B cell (primary cell): ENCODE measurements around the gene MAMLD1. TPM values are rescaled to one million over a fixed set of nuclear protein-coding genes. Genes with fewer than 3 reads are reported as not detected.

Experiments
- ATAC-seq: fragments of 200-7000 bp; cut with Tn5 transposase; one replicate; pipeline ENCODE4 v1.10.0; 2021; ENCODE audit warnings: low read depth, mild to moderate bottlenecking, moderate number of reproducible peaks, moderate library complexity
- CTCF ChIA-PET: fragments of 350-600 bp; sonication (Branson Sonifier 250); formaldehyde crosslinking; loops from one replicate; lab custom pipeline; 2021; ENCODE audit warnings: antibody characterized with exemption, inconsistent platforms; lab: Charles Lee
- POLR2A ChIA-PET: fragments of 350-600 bp; sonication (Branson Sonifier 250); formaldehyde crosslinking; loops from one replicate; lab custom pipeline; 2021; ENCODE audit warnings: antibody characterized with exemption; lab: Charles Lee
- DNase-seq: peaks from one replicate; pipeline ENCODE4 v3.0.0; 2013
- H2AFZ ChIP-seq: 2 replicates; pipeline ENCODE4 v1.6.1; 2012; ENCODE audit warnings: mild to moderate bottlenecking, low read depth, low read length; ENCODE audit not compliant: insufficient read depth, poor library complexity, severe bottlenecking
- H3K27ac ChIP-seq, 2 donors: 1 replicate in 1 of 2; 2 replicates in 1 of 2; pipeline ENCODE4 v1.5.1; 2012 to 2013; ENCODE audit warnings: low read length in 2 of 2, mild to moderate bottlenecking in 2 of 2, moderate library complexity in 1 of 2
- H3K27me3 ChIP-seq, 4 experiments: fragments of 200-600 bp in 1 of 4; sonication (generic) in 1 of 4; replicated peaks in 1 of 4; 1 replicate in 2 of 4; 2 replicates in 2 of 4; pipeline versions ENCODE4 v1.6.1 to v1.7.0; 2013 to 2016; ENCODE audit warnings: low read length in 3 of 4, mild to moderate bottlenecking in 2 of 4, mixed read lengths in 1 of 4, moderate library complexity in 1 of 4; ENCODE audit not compliant: insufficient read depth in 4 of 4, control insufficient read depth in 3 of 4; ENCODE audit errors: control extremely low read depth in 1 of 4
- H3K36me3 ChIP-seq, 2 experiments: replicated peaks in 1 of 2; 1 replicate in 1 of 2; 2 replicates in 1 of 2; pipeline versions ENCODE4 v1.6.1 to v1.7.1; 2013; ENCODE audit warnings: low read length in 1 of 2; ENCODE audit not compliant: insufficient read depth in 2 of 2, control insufficient read depth in 1 of 2; ENCODE audit errors: control extremely low read depth in 1 of 2, extremely low read depth in 1 of 2
- H3K4me1 ChIP-seq, 2 donors: fragments of 200-600 bp in 1 of 2; sonication (generic) in 1 of 2; 1 replicate in 1 of 2; 2 replicates in 1 of 2; pipeline versions ENCODE4 v1.5.1 to v1.6.1; 2013 to 2017; ENCODE audit warnings: low read length in 2 of 2; ENCODE audit not compliant: control insufficient read depth in 2 of 2, insufficient read depth in 2 of 2
- H3K4me2 ChIP-seq: replicated peaks from 2 replicates; pipeline ENCODE3; 2012; ENCODE audit warnings: mild to moderate bottlenecking, low read depth, low read length; ENCODE audit not compliant: poor library complexity, severe bottlenecking
- H3K4me3 ChIP-seq, 5 experiments: fragments of 200-600 bp in 1 of 5; sonication (generic) in 1 of 5; 1 replicate in 3 of 5; 2 replicates in 2 of 5; pipeline versions ENCODE4 v1.5.1 to v1.7.0; 2011 to 2016; ENCODE audit warnings: low read length in 4 of 5, mild to moderate bottlenecking in 4 of 5, low read depth in 2 of 5, control low read depth in 1 of 5, moderate library complexity in 1 of 5; ENCODE audit not compliant: insufficient read depth in 1 of 5; ENCODE audit errors: control extremely low read depth in 1 of 5, extremely low read depth in 1 of 5
- H3K79me2 ChIP-seq: fragments of 200-600 bp; sonication (generic); one replicate; pipeline ENCODE4 v1.6.0; 2016; ENCODE audit warnings: low read length; ENCODE audit not compliant: control insufficient read depth, insufficient read depth
- H3K9ac ChIP-seq: fragments of 200-600 bp; sonication (generic); 2 replicates; pipeline ENCODE4 v1.6.1; 2017; ENCODE audit warnings: mild to moderate bottlenecking, low read length, moderate library complexity
- H3K9me3 ChIP-seq, 3 donors: one replicate each; pipeline versions ENCODE4 v1.6.1 to v1.7.1; 2013; ENCODE audit warnings: low read length in 2 of 3; ENCODE audit not compliant: control insufficient read depth in 2 of 3, insufficient read depth in 1 of 3; ENCODE audit errors: control extremely low read depth in 1 of 3
- H4K20me1 ChIP-seq: 2 replicates; pipeline ENCODE4 v1.6.0; 2012; ENCODE audit warnings: mild to moderate bottlenecking, low read length; ENCODE audit not compliant: insufficient read depth, control insufficient read depth, poor library complexity, severe bottlenecking
- H3K27ac Mint-ChIP-seq: one replicate; pipeline ENCODE4 v1.8.0; 2021; ENCODE audit warnings: mixed read lengths
- H3K27me3 Mint-ChIP-seq: one replicate; pipeline ENCODE4 v1.8.0; 2021; ENCODE audit warnings: mixed read lengths
- H3K4me1 Mint-ChIP-seq: one replicate; pipeline ENCODE4 v1.8.0; 2021; ENCODE audit warnings: mixed read lengths
- H3K4me3 Mint-ChIP-seq: one replicate; pipeline ENCODE4 v1.8.0; 2021; ENCODE audit warnings: mixed read lengths
- H3K9me3 Mint-ChIP-seq: one replicate; pipeline ENCODE4 v1.8.0; 2022; ENCODE audit warnings: mixed read lengths; ENCODE audit not compliant: insufficient read depth
- CTCF ChIP-seq: fragments of 200-600 bp; IDR thresholded peaks from one replicate; pipeline ENCODE4 v1.8.0; 2022; ENCODE audit warnings: antibody characterized with exemption, mild to moderate bottlenecking
- EZH2 ChIP-seq: IDR thresholded peaks from 2 replicates; pipeline ENCODE4 v1.6.1; 2012; ENCODE audit warnings: borderline replicate concordance, low read depth, mild to moderate bottlenecking, moderate library complexity, low read length; ENCODE audit not compliant: insufficient read depth, poor library complexity, severe bottlenecking
- WGBS: methylation state at CpG from one replicate; pipeline ENCODE4 v1.1.5; 2013; ENCODE audit warnings: missing lambda C conversion rate; ENCODE audit not compliant: insufficient coverage; 5-methylcytosine and 5-hydroxymethylcytosine counted together
- intact Hi-C: fragments of 100-400 bp; cut with micrococcal nuclease; formaldehyde crosslinking; loops from one replicate; pipeline ENCODE4 v1.10.0; 2022
- polyA plus RNA-seq: library from polyadenylated mRNA; depleted of rRNA; stranded (reverse); fragments of >200 nt; gene quantifications from 2 replicates; pipeline ENCODE4 v1.2.3, GENCODE V29; 2012
- total RNA-seq, 2 donors: library from RNA; stranded (reverse); fragments of 120-200 nt in 1 of 2; gene quantifications; 1 replicate in 1 of 2; 2 replicates in 1 of 2; pipeline versions ENCODE4 v1.2.3 to v1.2.4, GENCODE V29; 2013 to 2022

MAMLD1 gene
- total and polyA plus RNA-seq, 2 donors (not counting 1 experiment from before 2014, with no cell fraction given) = 1.4 to 1.9 TPM

- H3K9me3 ChIP-seq = no peaks in the 10 kb centered on the region
- no peak overlapping the region for H3K4me3 ChIP-seq
- H3K9ac ChIP-seq = no peak overlapping the region
- no peak overlapping the region for H3K27ac ChIP-seq
- no peaks in the 10 kb centered on the region for H3K27me3 ChIP-seq
- DNase-seq (no peak), ATAC-seq (no peak)
- H3K4me1 ChIP-seq = no peaks in the 10 kb centered on the region
- H3K4me2 ChIP-seq = no peak overlapping the region
- no peak overlapping the region for H3K27ac Mint-ChIP-seq
- no peak for TF ChIP-seq CTCF
- TF ChIP-seq EZH2 = no peak
- H3K4me1 Mint-ChIP-seq = no peaks in the 10 kb centered on the region
- no peaks in the 10 kb centered on the region for H3K27me3 Mint-ChIP-seq
- H2AFZ ChIP-seq = no peak overlapping the region
- ChIA-PET POLR2A (no interaction called here), CTCF (no interaction called here)
- H3K36me3 ChIP-seq = no peaks in the 10 kb centered on the region
- H3K4me3 Mint-ChIP-seq = no peak overlapping the region
- intact Hi-C loops = no loop called here
- WGBS = no CpG with 5 or more reads among the region's 3 CpGs
- H4K20me1 ChIP-seq = no peaks in the 10 kb centered on the region
- H3K9me3 Mint-ChIP-seq = no peaks in the 10 kb centered on the region
- H3K79me2 ChIP-seq = no peaks in the 10 kb centered on the region
Measured at GRCh38 chrX:150451953-150452352, 88.8 kb downstream of the MAMLD1 start.

GRCh38 chrX:150454083-150454482 lies 91.0 kb downstream of the MAMLD1 start:
- TF ChIP-seq EZH2 = no peak
- TF ChIP-seq CTCF = no peak
- Histone ChIP-seq H3K9ac (no peak overlapping the region), H4K20me1 (no peaks in the 10 kb centered on the region), H3K79me2 (no peaks in the 10 kb centered on the region), H3K4me3 (no peak overlapping the region), H3K27ac (no peak overlapping the region), H3K27me3 (no peaks in the 10 kb centered on the region), H3K36me3 (no peaks in the 10 kb centered on the region), H3K9me3 (no peaks in the 10 kb centered on the region), H3K4me1 (no peaks in the 10 kb centered on the region), H2AFZ (no peak overlapping the region), H3K4me2 (no peak overlapping the region)
- H3K27me3 Mint-ChIP-seq = no peaks in the 10 kb centered on the region
- POLR2A ChIA-PET = no interaction called here
- DNase-seq = no peak
- H3K4me3 Mint-ChIP-seq = no peak overlapping the region
- CTCF ChIA-PET = interaction anchor here (1.2 kb wide), 1 partner anchor 10 kb away, joined by 4 read pairs; no protein-coding TSS in a partner anchor
- H3K4me1 Mint-ChIP-seq = no peaks in the 10 kb centered on the region
- ATAC-seq = no peak
- no peak overlapping the region for H3K27ac Mint-ChIP-seq
- no peaks in the 10 kb centered on the region for H3K9me3 Mint-ChIP-seq
- intact Hi-C loops = no loop called here
